ENCODE measurements around the gene UBASH3B.

DNA sequence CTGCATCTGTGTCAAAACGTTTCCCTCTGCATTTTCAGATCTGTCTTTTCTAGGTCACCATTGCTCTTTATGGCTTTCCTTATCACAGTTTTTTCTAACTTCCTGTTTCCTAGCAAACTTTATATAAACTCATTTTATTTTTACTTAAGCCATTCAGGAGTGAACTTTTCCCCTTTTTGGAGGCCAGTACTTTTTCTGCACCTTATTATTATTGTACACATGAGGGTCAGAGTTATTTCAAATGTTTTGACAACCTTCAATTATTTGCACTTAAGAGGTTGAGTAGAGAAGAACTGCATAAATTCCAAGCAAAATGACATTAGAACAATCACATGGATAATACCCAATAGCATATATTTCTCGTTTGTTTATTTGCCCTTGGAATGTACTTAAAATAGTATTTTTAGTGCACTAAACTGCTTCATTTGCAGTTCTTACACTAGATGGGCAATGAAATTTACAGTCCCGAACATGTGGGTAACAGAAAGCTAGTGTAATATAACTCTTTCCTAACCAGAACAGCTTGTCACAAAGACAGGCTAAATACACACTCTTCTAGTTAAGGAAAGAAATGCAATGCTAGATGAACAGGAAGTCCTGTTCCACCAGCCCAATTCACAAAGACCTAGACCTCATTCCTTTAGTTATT is 79.5 kb downstream of the UBASH3B start:
- no peak for TF ChIP-seq GATA3 (IDR thresholded peaks at IDR 0.05; ENCODE audit: low read depth, low read length)
- no peak for TF ChIP-seq GATA2 (IDR thresholded peaks at IDR 0.05; ENCODE audit: low read depth, low read length)
